OCI-LY7 (cell line): ENCODE measurements around the gene CBFA2T3. TPM values are rescaled to one million over a fixed set of nuclear protein-coding genes. Genes with fewer than 3 reads are reported as not detected.

Source experiments
- BruUV-seq: library from RNA; stranded (reverse); fragments of 400-500 nt; replicated peaks from 2 replicates; lab custom pipeline; 2021; lab: Mats Ljungman, UMichigan
- CTCF ChIA-PET: fragments of 300-600 bp; sonication (Branson Sonifier 250); formaldehyde crosslinking; loops from one replicate; lab custom pipeline; 2022; ENCODE audit warnings: antibody characterized with exemption; ENCODE audit not compliant: unreplicated experiment; lab: Charles Lee
- POLR2A ChIA-PET: fragments of 300-600 bp; sonication (Branson Sonifier 250); formaldehyde crosslinking; loops from one replicate; lab custom pipeline; 2022; ENCODE audit warnings: antibody characterized with exemption; lab: Charles Lee
- DNase-seq: peaks from one replicate; pipeline ENCODE4 v3.0.0-alpha.2; 2015; ENCODE audit warnings: low spot score
- H2AFZ ChIP-seq: fragments of 200-600 bp; sonication (generic), shearing (Covaris generic); 2 replicates; pipeline ENCODE4 v1.6.1; 2014; ENCODE audit warnings: mild to moderate bottlenecking, antibody characterized with exemption, low read length, moderate library complexity
- H3K27ac ChIP-seq: fragments of 200-600 bp; sonication (generic); 2 replicates; pipeline ENCODE4 v1.5.1; 2014; ENCODE audit warnings: mixed run types, low read depth, mild to moderate bottlenecking, moderate library complexity, low read length, inconsistent platforms; ENCODE audit not compliant: poor library complexity, severe bottlenecking
- H3K36me3 ChIP-seq: fragments of 200-600 bp; sonication (generic); 2 replicates; pipeline ENCODE4 v1.6.1; 2014; ENCODE audit warnings: mild to moderate bottlenecking, antibody characterized with exemption, low read length, moderate library complexity, mixed read lengths; ENCODE audit not compliant: insufficient read depth
- H3K4me1 ChIP-seq: fragments of 200-600 bp; sonication (generic); 2 replicates; pipeline ENCODE4 v1.5.1; 2014; ENCODE audit warnings: mild to moderate bottlenecking, low read length; ENCODE audit not compliant: insufficient read depth, poor library complexity, severe bottlenecking
- H3K4me2 ChIP-seq: fragments of 200-600 bp; sonication (generic); 2 replicates; pipeline ENCODE4 v1.6.1; 2014; ENCODE audit warnings: mild to moderate bottlenecking, low read length
- H3K4me3 ChIP-seq: fragments of 200-600 bp; sonication (generic); 2 replicates; pipeline ENCODE4 v1.5.1; 2014; ENCODE audit warnings: mild to moderate bottlenecking, low read depth, low read length; ENCODE audit not compliant: poor library complexity, severe bottlenecking
- H3K79me2 ChIP-seq: fragments of 200-600 bp; sonication (generic); 2 replicates; pipeline ENCODE4 v1.6.1; 2016; ENCODE audit warnings: low read depth, mild to moderate bottlenecking, low read length, moderate library complexity, mixed read lengths; ENCODE audit not compliant: insufficient read depth
- H3K9me2 ChIP-seq: fragments of 200-600 bp; sonication (generic); 2 replicates; pipeline ENCODE4 v1.6.1; 2016; ENCODE audit warnings: mild to moderate bottlenecking, low read length, mixed read lengths; ENCODE audit not compliant: insufficient read depth
- H3K9me3 ChIP-seq: fragments of 200-600 bp; sonication (generic); 2 replicates; pipeline ENCODE4 v1.6.1; 2014; ENCODE audit warnings: mild to moderate bottlenecking, mixed run types, low read length, mixed read lengths
- H4K20me1 ChIP-seq: fragments of 200-600 bp; sonication (generic); 2 replicates; pipeline ENCODE4 v1.6.1; 2014; ENCODE audit warnings: mild to moderate bottlenecking, antibody characterized with exemption, low read length, moderate library complexity, mixed read lengths; ENCODE audit not compliant: insufficient read depth
- CTCF ChIP-seq: fragments of 200-600 bp; sonication (generic); conservative IDR thresholded peaks from 2 replicates; pipeline ENCODE4 v1.5.1; 2014; ENCODE audit warnings: mild to moderate bottlenecking, antibody characterized with exemption, low read length, moderate library complexity, mixed read lengths
- EZH2phosphoT487 ChIP-seq: fragments of 200-600 bp; sonication (generic); IDR thresholded peaks from 2 replicates; pipeline ENCODE4 v1.6.1; 2018; ENCODE audit warnings: low read depth, borderline replicate concordance, mild to moderate bottlenecking, mixed run types, antibody characterized with exemption, low read length, moderate library complexity, mixed read lengths
- intact Hi-C: fragments of 100-400 bp; cut with micrococcal nuclease; formaldehyde crosslinking; loops from one replicate; pipeline ENCODE4 v1.10.0; 2022; ENCODE audit not compliant: unreplicated experiment
- total RNA-seq, 2 experiments: library from RNA; depleted of rRNA in 1 of 2; stranded (reverse); fragments of >200 nt in 1 of 2; shearing (Covaris generic) in 1 of 2; gene quantifications; 2 replicates each; pipeline ENCODE4 v1.2.3, GENCODE V29; 2014 to 2022

CBFA2T3 gene
- total RNA-seq, 2 experiments from 2014 or later = 1.1 to 48.0 TPM

- no peaks in the 10 kb centered on the region for H3K9me3 ChIP-seq
- H3K4me2 ChIP-seq = peak overlapping the region; percentile 75
- peaks cover 72% of the 10 kb centered on the region for H3K4me1 ChIP-seq
- H2AFZ ChIP-seq = no peak overlapping the region
- peak overlapping the region; percentile 92 for H3K27ac ChIP-seq
- TF ChIP-seq CTCF = no peak
- TF ChIP-seq EZH2phosphoT487 = no peak
- no peaks in the 10 kb centered on the region for H4K20me1 ChIP-seq
- ChIA-PET POLR2A (interaction anchor here (2.0 kb wide), 1 partner anchor 10 kb away, joined by 11 read pairs; the partner anchor contains the start of gene CBFA2T3), CTCF (no interaction called here)
- H3K36me3 ChIP-seq = no peaks in the 10 kb centered on the region
- no TSS peak for BruUV-seq
- peak overlapping the region; percentile 21 for H3K4me3 ChIP-seq
- DNase-seq = peak; percentile 64
- no peaks in the 10 kb centered on the region for H3K9me2 ChIP-seq
- no peaks in the 10 kb centered on the region for H3K79me2 ChIP-seq
- intact Hi-C loops = loop anchor here (5.0 to 10.0 kb wide), 3 partner anchors 110 to 1265 kb away; partner anchors contain the start of genes GALNS and TRAPPC2L
These were observed 9.8 kb downstream of the CBFA2T3 start for GRCh38 chr16:88966986-88967829.

GRCh38 chr16:88965826-88966480 is 11.1 kb downstream of the CBFA2T3 start:
- BruUV-seq = no TSS peak
- CTCF ChIA-PET = interaction anchor here (0.7 kb wide), 1 partner anchor 226 kb away, joined by 7 read pairs; no protein-coding TSS in a partner anchor
- Histone ChIP-seq H4K20me1 (no peaks in the 10 kb centered on the region), H3K36me3 (no peaks in the 10 kb centered on the region), H3K9me3 (no peaks in the 10 kb centered on the region), H3K4me1 (peaks cover 60% of the 10 kb centered on the region), H3K27ac (peak overlapping the region; percentile 66), H3K4me3 (no peak overlapping the region), H2AFZ (no peak overlapping the region), H3K9me2 (no peaks in the 10 kb centered on the region), H3K79me2 (no peaks in the 10 kb centered on the region), H3K4me2 (peak overlapping the region; percentile 52)
- intact Hi-C loops = loop anchor here (5.0 to 10.0 kb wide), 3 partner anchors 109 to 1264 kb away; partner anchors contain the start of genes GALNS and TRAPPC2L
- no peak for TF ChIP-seq CTCF
- no peak for TF ChIP-seq EZH2phosphoT487
- POLR2A ChIA-PET = no interaction called here
- no peak for DNase-seq
